Muscle layer of duodenum (tissue), 2 donors: ENCODE results near the gene KLC3.

Experiments used
- H3K27ac ChIP-seq: one replicate; pipeline ENCODE4 v1.7.0; 2013; ENCODE audit warnings: mild to moderate bottlenecking, low read length
- H3K27me3 ChIP-seq: one replicate; pipeline ENCODE4 v1.7.0; 2013; ENCODE audit warnings: low read depth, mild to moderate bottlenecking, control low read depth, low read length
- H3K36me3 ChIP-seq, 2 donors: one replicate each; pipeline ENCODE4 v1.7.0; 2013; ENCODE audit warnings: low read length in 2 of 2, control low read depth in 1 of 2, mild to moderate bottlenecking in 1 of 2; ENCODE audit not compliant: insufficient read depth in 2 of 2, control insufficient read depth in 1 of 2
- H3K4me1 ChIP-seq, 2 donors: one replicate each; pipeline ENCODE4 v1.7.0; 2013; ENCODE audit warnings: low read length in 2 of 2, mild to moderate bottlenecking in 2 of 2, control low read depth in 1 of 2, moderate library complexity in 1 of 2; ENCODE audit not compliant: insufficient read depth in 2 of 2, control insufficient read depth in 1 of 2
- H3K4me3 ChIP-seq, 2 donors: one replicate each; pipeline ENCODE4 v1.7.0; 2013; ENCODE audit warnings: low read length in 2 of 2, low read depth in 1 of 2, mild to moderate bottlenecking in 1 of 2
- H3K9me3 ChIP-seq, 2 donors: one replicate each; pipeline ENCODE4 v1.7.0; 2013; ENCODE audit warnings: low read length in 2 of 2, control low read depth in 1 of 2, mild to moderate bottlenecking in 1 of 2; ENCODE audit not compliant: control insufficient read depth in 1 of 2
- donor health status: healthy.

KLC3 gene

GRCh38 chr19:45340232-45340898, at the start of gene KLC3:
Gene KLC3 (plus strand): TSS chr19:45340750. CDS start chr19:45345542, 4,792 bp downstream.
- H3K27me3 ChIP-seq = peaks cover 16% of the 10 kb centered on the region
- no peak within 1 kb of the TSS for H3K4me3 ChIP-seq
- H3K9me3 ChIP-seq = no peaks in the 10 kb centered on the region
- no peak within 1 kb of the TSS for H3K27ac ChIP-seq
- H3K36me3 ChIP-seq = no peaks in the 10 kb centered on the region
- H3K4me1 ChIP-seq = peaks cover 2 to 9% of the 10 kb centered on the region in 2 donors

- no peaks in the 10 kb centered on the region for H3K4me1 ChIP-seq
- H3K36me3 ChIP-seq = peaks cover 0 to 51% of the 10 kb centered on the region in 2 donors
- no peaks in the 10 kb centered on the region for H3K27me3 ChIP-seq
- no peak overlapping the region for H3K27ac ChIP-seq
- H3K4me3 ChIP-seq = no peak overlapping the region
- peaks cover 0 to 5% of the 10 kb centered on the region in 2 donors for H3K9me3 ChIP-seq
Measured at GRCh38 chr19:45291834-45292233, 48.7 kb upstream of the KLC3 start.

GRCh38 chr19:45293682-45294081, 46.9 kb upstream of the KLC3 start:
- Histone ChIP-seq H3K27me3 (no peaks in the 10 kb centered on the region), H3K27ac (no peak overlapping the region), H3K36me3 (peaks cover 5 to 57% of the 10 kb centered on the region in 2 donors), H3K9me3 (peaks cover 0 to 5% of the 10 kb centered on the region in 2 donors), H3K4me3 (no peak overlapping the region), H3K4me1 (no peaks in the 10 kb centered on the region)

- Histone ChIP-seq H3K27me3 (no peaks in the 10 kb centered on the region), H3K9me3 (peaks cover 0 to 5% of the 10 kb centered on the region in 2 donors), H3K4me1 (no peaks in the 10 kb centered on the region), H3K27ac (no peak overlapping the region), H3K36me3 (peaks cover 5 to 61% of the 10 kb centered on the region in 2 donors), H3K4me3 (no peak overlapping the region)
Measured at GRCh38 chr19:45294291-45295029, 46.1 kb upstream of the KLC3 start.

GRCh38 chr19:45295873-45296272, 44.7 kb upstream of the KLC3 start:
- peaks cover 0 to 4% of the 10 kb centered on the region in 2 donors for H3K4me1 ChIP-seq
- H3K27ac ChIP-seq = no peak overlapping the region
- peaks cover 0 to 5% of the 10 kb centered on the region in 2 donors for H3K9me3 ChIP-seq
- H3K27me3 ChIP-seq = no peaks in the 10 kb centered on the region
- peaks cover 5 to 56% of the 10 kb centered on the region in 2 donors for H3K36me3 ChIP-seq
- no peak overlapping the region for H3K4me3 ChIP-seq

GRCh38 chr19:45296355-45296754, 44.2 kb upstream of the KLC3 start:
- peaks cover 0 to 4% of the 10 kb centered on the region in 2 donors for H3K4me1 ChIP-seq
- no peak overlapping the region for H3K4me3 ChIP-seq
- no peak overlapping the region for H3K27ac ChIP-seq
- no peaks in the 10 kb centered on the region for H3K27me3 ChIP-seq
- H3K9me3 ChIP-seq = peaks cover 0 to 5% of the 10 kb centered on the region in 2 donors
- peaks cover 5 to 52% of the 10 kb centered on the region in 2 donors for H3K36me3 ChIP-seq

GRCh38 chr19:45297674-45298073, 42.9 kb upstream of the KLC3 start:
- Histone ChIP-seq H3K9me3 (peaks cover 0 to 2% of the 10 kb centered on the region in 2 donors), H3K36me3 (peaks cover 5 to 49% of the 10 kb centered on the region in 2 donors), H3K4me3 (no peak overlapping the region), H3K27me3 (no peaks in the 10 kb centered on the region), H3K4me1 (peaks cover 0 to 4% of the 10 kb centered on the region in 2 donors), H3K27ac (no peak overlapping the region)

- H3K27me3 ChIP-seq = no peaks in the 10 kb centered on the region
- H3K4me1 ChIP-seq = peaks cover 0 to 4% of the 10 kb centered on the region in 2 donors
- H3K27ac ChIP-seq = no peak overlapping the region
- H3K36me3 ChIP-seq = peaks cover 5 to 52% of the 10 kb centered on the region in 2 donors
- peaks cover 0 to 2% of the 10 kb centered on the region in 2 donors for H3K9me3 ChIP-seq
- no peak overlapping the region for H3K4me3 ChIP-seq
Measured at GRCh38 chr19:45298264-45298663, 42.3 kb upstream of the KLC3 start.

GRCh38 chr19:45299719-45300118, 40.8 kb upstream of the KLC3 start:
- Histone ChIP-seq H3K36me3 (peaks cover 5 to 49% of the 10 kb centered on the region in 2 donors), H3K27ac (no peak overlapping the region), H3K4me3 (no peak overlapping the region), H3K27me3 (no peaks in the 10 kb centered on the region), H3K4me1 (peaks cover 0 to 4% of the 10 kb centered on the region in 2 donors), H3K9me3 (peaks cover 0 to 6% of the 10 kb centered on the region in 2 donors)

GRCh38 chr19:45302416-45302815, 38.1 kb upstream of the KLC3 start:
- peaks cover 0 to 4% of the 10 kb centered on the region in 2 donors for H3K9me3 ChIP-seq
- no peak overlapping the region for H3K27ac ChIP-seq
- H3K4me3 ChIP-seq = no peak overlapping the region
- no peaks in the 10 kb centered on the region for H3K27me3 ChIP-seq
- H3K4me1 ChIP-seq = peaks cover 0 to 4% of the 10 kb centered on the region in 2 donors
- peaks cover 5 to 31% of the 10 kb centered on the region in 2 donors for H3K36me3 ChIP-seq

GRCh38 chr19:45303269-45304060, 37.1 kb upstream of the KLC3 start:
- peaks cover 0 to 4% of the 10 kb centered on the region in 2 donors for H3K4me1 ChIP-seq
- H3K36me3 ChIP-seq = peaks cover under 1 to 21% of the 10 kb centered on the region in 2 donors
- no peak overlapping the region for H3K4me3 ChIP-seq
- H3K9me3 ChIP-seq = peaks cover 0 to 4% of the 10 kb centered on the region in 2 donors
- H3K27ac ChIP-seq = no peak overlapping the region
- H3K27me3 ChIP-seq = no peaks in the 10 kb centered on the region
